Nephron progenitor cell (in vitro differentiated cells): ENCODE results near the gene GRB2.

Source experiments
- DNase-seq: peaks from one replicate; pipeline ENCODE4 v3.0.0; 2021
- H3K27ac Mint-ChIP-seq: 2 replicates; pipeline ENCODE4 v1.8.0; 2021; ENCODE audit warnings: mild to moderate bottlenecking, moderate library complexity, mixed read lengths
- H3K27me3 Mint-ChIP-seq: 2 replicates; pipeline ENCODE4 v1.8.0; 2021; ENCODE audit warnings: mild to moderate bottlenecking, low read depth, mixed read lengths; ENCODE audit not compliant: poor library complexity
- H3K36me3 Mint-ChIP-seq: 2 replicates; pipeline ENCODE4 v1.8.0; 2021; ENCODE audit warnings: low read depth, mixed read lengths
- H3K4me1 Mint-ChIP-seq: 2 replicates; pipeline ENCODE4 v1.8.0; 2021; ENCODE audit warnings: mixed read lengths
- H3K4me3 Mint-ChIP-seq: 2 replicates; pipeline ENCODE4 v1.8.0; 2021; ENCODE audit warnings: mild to moderate bottlenecking, moderate library complexity, mixed read lengths
- H3K9me3 Mint-ChIP-seq: 2 replicates; pipeline ENCODE4 v1.8.0; 2021; ENCODE audit warnings: mild to moderate bottlenecking, moderate library complexity, mixed read lengths
- TF ChIP-seq, protein P1 (sequence below): fragments of 200-600 bp; sonication (generic); IDR thresholded peaks from 2 replicates; pipeline ENCODE4 v1.5.0; 2021; ENCODE audit warnings: antibody characterized with exemption

GRB2 gene

DNA sequence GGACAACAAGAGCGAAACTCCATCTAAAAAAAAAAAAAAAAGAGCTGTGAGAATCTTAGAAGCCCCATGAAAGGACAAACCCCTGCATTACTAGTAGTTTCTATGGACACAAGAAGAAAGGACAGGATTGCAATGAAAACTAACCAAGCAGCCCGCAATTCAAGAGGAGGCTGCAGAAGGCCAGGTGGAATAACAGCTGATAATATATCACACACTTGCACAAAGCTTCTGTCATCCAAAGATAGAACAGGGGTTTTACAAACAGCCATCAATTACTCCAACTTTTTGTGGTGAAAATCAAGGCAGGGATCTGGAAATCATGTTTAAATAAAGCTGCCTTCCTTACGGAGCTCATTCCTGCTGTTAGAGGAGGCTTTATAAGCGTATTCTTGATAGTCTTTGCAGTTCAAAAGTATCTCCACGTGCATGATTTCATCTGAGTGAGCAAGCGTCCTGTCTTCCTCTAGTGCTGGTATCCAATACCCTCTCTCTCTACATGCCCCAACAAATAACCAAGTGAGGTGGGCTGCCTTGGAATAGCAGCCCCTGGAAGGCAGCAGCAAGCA is 27.8 kb upstream of the GRB2 start:
- H3K27me3 Mint-ChIP-seq: peaks cover 22% of the 10 kb centered on the region
- DNase-seq: no peak
- TF ChIP-seq, protein P1, sequence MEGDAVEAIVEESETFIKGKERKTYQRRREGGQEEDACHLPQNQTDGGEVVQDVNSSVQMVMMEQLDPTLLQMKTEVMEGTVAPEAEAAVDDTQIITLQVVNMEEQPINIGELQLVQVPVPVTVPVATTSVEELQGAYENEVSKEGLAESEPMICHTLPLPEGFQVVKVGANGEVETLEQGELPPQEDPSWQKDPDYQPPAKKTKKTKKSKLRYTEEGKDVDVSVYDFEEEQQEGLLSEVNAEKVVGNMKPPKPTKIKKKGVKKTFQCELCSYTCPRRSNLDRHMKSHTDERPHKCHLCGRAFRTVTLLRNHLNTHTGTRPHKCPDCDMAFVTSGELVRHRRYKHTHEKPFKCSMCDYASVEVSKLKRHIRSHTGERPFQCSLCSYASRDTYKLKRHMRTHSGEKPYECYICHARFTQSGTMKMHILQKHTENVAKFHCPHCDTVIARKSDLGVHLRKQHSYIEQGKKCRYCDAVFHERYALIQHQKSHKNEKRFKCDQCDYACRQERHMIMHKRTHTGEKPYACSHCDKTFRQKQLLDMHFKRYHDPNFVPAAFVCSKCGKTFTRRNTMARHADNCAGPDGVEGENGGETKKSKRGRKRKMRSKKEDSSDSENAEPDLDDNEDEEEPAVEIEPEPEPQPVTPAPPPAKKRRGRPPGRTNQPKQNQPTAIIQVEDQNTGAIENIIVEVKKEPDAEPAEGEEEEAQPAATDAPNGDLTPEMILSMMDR: no peak
- H3K9me3 Mint-ChIP-seq: no peaks in the 10 kb centered on the region
- no peaks in the 10 kb centered on the region for H3K36me3 Mint-ChIP-seq
- H3K27ac Mint-ChIP-seq: peak overlapping the region; percentile 30
- H3K4me1 Mint-ChIP-seq: peaks cover 39% of the 10 kb centered on the region
- no peak overlapping the region for H3K4me3 Mint-ChIP-seq

GRCh38 chr17:75430159-75430974 is 24.9 kb upstream of the GRB2 start:
- Mint-ChIP-seq H3K27me3 (peaks cover 9% of the 10 kb centered on the region), H3K9me3 (no peaks in the 10 kb centered on the region), H3K4me1 (peaks cover 47% of the 10 kb centered on the region), H3K36me3 (no peaks in the 10 kb centered on the region), H3K27ac (peak overlapping the region; percentile 82), H3K4me3 (no peak overlapping the region)
- TF ChIP-seq, protein P1: no peak
- DNase-seq: peak; percentile 34

DNA sequence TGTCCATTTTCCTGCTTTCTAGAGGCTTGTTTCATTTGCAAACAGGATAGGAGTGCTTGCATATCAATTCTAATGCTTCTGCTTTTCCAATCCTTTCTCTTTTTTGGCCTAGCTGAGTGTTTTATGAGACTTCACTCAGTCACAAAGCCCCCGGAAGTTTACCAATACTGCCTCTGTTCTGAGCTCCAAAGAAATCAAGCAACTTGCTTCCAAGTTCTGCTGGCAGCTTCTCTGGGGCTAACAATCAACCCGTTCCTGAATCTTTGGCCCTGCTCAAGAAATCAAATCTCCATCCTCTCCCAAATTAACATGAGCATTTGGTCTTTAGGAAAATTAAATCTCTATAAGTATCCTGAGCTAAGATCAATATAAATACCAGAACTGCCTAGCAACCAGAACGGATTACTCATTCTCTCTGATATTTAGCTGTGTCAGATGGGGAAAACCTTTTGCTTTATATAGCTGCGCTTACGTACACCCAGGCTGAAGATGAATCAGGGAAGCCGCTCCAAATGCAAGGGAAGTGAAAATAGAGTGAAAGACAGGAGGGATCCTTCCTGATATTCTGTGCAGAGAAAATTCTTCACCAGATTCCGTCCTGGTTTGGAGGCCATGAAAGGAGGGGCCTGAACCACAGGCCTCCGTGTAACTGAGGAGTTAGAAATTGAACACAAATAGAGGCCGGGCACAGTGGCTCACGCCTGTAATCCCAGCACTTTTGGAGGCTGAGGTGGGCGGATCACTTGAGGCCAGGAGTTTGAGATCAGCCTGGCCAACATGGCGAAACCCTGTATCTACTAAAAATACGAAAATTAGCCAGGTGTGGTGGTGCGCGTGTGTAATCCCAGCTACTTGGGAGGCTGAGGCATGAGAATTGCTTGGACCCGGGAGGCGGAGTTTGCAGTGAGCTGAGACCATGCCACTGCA is 23.3 kb upstream of the GRB2 start:
- Mint-ChIP-seq H3K27ac (peak overlapping the region; percentile 75), H3K9me3 (no peaks in the 10 kb centered on the region), H3K4me3 (no peak overlapping the region), H3K27me3 (no peaks in the 10 kb centered on the region), H3K36me3 (no peaks in the 10 kb centered on the region), H3K4me1 (peaks cover 42% of the 10 kb centered on the region)
- TF ChIP-seq, protein P1: no peak
- no peak for DNase-seq

DNA sequence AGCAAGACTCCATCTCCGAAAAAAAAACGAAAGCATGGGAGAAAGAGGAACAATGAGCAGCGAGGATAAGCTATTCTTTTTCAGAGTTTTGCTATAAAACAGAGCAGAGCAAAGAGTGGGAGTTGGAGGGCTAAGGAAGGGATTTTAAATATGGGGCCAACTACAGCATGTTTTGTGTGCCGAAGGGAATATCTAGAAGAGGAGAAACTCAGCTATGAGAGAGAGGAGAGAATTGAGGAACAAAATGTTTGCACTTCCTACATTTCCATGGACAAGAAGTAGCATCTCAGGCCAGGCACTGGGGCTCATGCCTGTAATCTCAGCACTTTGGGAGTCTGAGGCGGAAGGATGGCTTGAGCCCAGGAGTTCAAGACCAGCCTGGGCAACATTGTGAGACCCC is 13.1 kb upstream of the GRB2 start:
- Mint-ChIP-seq H3K4me3 (no peak overlapping the region), H3K27ac (no peak overlapping the region), H3K36me3 (no peaks in the 10 kb centered on the region), H3K27me3 (peaks cover 42% of the 10 kb centered on the region), H3K9me3 (no peaks in the 10 kb centered on the region), H3K4me1 (peaks cover 9% of the 10 kb centered on the region)
- TF ChIP-seq, protein P1: no peak
- DNase-seq: no peak

DNA sequence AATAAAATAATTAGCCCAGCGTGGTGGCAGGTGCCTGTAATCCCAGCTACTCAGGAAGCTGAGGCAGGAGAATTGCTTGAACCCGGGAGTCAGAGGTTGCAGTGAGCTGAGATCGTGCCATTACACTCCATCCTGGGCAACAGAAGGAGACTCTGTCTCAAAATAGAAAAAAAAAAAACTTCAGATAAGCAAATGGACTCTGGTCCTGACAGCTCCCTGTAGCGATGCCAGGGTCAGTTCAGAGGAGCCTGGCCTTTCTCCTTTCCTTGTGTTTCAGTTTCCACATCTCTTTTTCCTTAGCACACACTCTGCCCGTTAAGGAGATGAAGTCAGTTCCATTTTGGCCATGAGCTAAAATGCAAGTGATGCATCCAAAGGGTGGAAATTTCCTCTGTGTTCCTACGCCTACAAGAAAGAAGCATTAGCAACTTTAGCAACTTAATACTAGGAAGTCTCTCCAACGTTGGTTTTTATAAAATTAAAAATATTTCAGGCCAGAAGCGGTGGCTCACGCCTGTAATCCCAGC is 11.6 kb upstream of the GRB2 start:
- H3K27ac Mint-ChIP-seq: no peak overlapping the region
- peaks cover 52% of the 10 kb centered on the region for H3K27me3 Mint-ChIP-seq
- no peak overlapping the region for H3K4me3 Mint-ChIP-seq
- H3K9me3 Mint-ChIP-seq: no peaks in the 10 kb centered on the region
- H3K4me1 Mint-ChIP-seq: peaks cover 14% of the 10 kb centered on the region
- no peak for DNase-seq
- TF ChIP-seq, protein P1: no peak
- H3K36me3 Mint-ChIP-seq: no peaks in the 10 kb centered on the region
